GM12875 (cell line): ENCODE data around the gene WDR54.
"Not testable (repeated sequence)": the region's sequence is repeated elsewhere in the genome, so short reads cannot be mapped to it uniquely, and the experiment has no call there.

Source experiments
- H3K4me3 ChIP-seq: one replicate; pipeline ENCODE4 v1.5.1; 2011; ENCODE audit warnings: low read depth, low read length, control low read depth
- TF ChIP-seq, protein P1 (sequence below): IDR thresholded peaks from 2 replicates; pipeline ENCODE4 v1.5.1; 2011; ENCODE audit warnings: low read depth, mild to moderate bottlenecking, control low read depth, inconsistent platforms, low read length, moderate library complexity, borderline replicate concordance; ENCODE audit not compliant: insufficient read depth

Gene WDR54

DNA sequence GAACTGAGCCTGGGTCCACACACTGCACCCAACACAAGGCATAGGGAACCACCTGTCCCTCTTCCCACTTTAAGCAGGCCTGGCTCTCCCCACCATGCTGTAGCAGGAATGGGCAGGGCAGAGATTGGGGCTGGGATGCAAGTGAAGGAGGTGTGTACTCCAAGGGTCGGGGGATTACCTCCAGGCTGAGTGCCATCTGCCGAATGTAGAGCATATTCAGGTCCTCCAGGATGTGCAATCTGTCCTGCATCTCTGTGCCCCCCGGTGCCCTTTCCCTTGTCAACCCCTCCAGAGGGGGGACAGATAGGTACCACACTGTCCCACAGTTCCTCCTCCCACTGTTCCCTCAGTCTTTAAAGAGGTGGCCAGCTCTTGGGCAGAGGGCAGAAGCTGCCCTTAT, 17.8 kb downstream of the WDR54 start:
- TF ChIP-seq, protein P1, sequence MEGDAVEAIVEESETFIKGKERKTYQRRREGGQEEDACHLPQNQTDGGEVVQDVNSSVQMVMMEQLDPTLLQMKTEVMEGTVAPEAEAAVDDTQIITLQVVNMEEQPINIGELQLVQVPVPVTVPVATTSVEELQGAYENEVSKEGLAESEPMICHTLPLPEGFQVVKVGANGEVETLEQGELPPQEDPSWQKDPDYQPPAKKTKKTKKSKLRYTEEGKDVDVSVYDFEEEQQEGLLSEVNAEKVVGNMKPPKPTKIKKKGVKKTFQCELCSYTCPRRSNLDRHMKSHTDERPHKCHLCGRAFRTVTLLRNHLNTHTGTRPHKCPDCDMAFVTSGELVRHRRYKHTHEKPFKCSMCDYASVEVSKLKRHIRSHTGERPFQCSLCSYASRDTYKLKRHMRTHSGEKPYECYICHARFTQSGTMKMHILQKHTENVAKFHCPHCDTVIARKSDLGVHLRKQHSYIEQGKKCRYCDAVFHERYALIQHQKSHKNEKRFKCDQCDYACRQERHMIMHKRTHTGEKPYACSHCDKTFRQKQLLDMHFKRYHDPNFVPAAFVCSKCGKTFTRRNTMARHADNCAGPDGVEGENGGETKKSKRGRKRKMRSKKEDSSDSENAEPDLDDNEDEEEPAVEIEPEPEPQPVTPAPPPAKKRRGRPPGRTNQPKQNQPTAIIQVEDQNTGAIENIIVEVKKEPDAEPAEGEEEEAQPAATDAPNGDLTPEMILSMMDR: no peak
- peak overlapping the region; percentile 56 for H3K4me3 ChIP-seq

DNA sequence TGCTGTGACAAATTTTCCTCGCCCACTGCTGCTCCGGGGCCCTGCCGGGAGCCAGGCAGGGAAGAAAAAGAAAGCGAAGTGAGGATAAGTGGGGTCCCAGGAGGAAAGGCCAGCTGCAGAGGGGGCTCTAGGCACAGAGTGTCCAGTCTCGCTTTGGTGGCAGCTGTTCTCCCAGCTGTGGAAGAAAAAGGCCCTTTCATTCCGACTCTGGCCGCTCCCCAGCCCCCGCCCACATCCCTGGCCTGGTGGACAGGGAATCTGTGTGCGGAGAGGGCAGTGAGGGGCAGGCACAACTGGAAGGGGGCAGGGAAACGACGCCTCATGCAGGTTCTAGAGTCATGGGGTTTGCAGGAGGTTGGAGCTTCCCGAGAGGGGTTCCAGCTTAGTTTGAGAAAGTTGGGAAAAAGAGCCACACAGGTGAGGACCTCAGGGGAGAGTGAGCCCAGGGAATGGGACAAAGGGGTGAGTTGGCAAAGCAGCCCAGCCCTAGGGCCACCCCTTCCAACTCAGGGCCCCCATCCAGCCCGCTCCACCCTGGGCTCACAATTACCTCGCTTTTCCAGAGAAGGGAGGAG, 18.4 kb downstream of the WDR54 start:
- TF ChIP-seq, protein P1: no peak
- peak overlapping the region; percentile 56 for H3K4me3 ChIP-seq

DNA sequence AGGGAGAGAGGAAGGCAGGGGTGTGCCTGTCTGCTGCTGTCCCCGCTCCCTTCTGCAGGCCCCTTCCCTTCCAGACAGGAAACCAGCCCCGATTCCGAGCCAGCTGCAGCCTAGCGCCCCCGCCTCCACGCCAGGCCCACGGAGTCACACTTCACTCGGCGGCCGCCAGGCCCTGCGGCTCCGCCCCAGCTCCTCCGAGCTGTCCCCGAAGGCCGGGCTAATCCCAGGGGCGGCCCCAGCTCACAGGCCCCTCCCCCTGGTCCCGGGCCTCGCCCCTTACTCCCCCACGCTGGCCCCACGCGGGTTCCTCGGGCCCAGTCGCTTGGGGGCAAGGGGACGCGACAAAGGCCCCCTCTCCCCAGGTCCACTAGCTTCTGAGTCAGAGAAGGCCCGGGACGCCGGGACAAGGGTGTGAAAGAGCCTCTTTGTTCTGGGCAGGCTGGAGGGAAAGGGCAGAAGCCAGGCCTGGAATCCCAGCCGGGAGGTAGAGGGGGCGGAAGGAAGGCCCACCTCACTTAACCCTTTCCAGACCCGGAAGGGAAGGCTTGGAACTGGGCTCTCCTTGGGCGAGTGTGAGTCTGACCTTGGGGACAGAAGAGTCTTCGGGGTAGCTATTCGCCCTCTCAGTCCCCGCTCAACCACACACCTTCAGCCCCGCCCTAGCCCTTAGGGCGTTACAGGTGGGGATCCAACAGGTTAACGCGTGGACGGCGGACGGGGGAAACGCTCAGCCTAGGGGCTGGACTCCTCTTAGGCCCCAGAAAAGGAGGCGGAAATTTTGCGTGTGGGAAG, 19.0 kb downstream of the WDR54 start:
- TF ChIP-seq, protein P1: peak; percentile 47
- peak overlapping the region; percentile 56 for H3K4me3 ChIP-seq

DNA sequence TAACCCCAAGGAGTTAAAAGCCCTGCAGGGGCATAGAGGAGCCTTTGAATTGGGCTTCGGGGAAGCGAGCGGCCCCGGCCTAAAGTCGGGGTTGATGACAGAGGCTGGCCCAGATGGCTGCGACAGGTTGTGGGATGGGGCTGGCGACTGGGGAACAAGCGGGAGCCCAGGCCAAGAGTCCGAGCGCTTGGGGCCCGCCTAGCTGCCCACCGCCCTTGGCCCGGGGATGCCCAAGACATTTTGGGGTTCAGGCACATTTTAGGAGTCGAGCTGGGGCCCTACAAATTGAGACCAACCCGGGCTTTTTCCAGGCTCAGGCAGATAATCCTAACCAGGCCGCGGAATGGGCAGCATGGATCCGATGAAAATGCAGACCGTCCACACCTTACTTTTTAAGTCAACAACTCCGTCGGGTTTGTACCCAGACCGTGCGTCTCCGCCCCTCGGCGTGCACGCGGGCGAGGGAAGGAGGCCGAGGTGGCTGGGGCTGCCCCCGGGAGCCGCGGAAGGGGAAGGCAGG, 19.7 kb downstream of the WDR54 start:
- H3K4me3 ChIP-seq: peak overlapping the region; percentile 46
- TF ChIP-seq, protein P1: no peak

DNA sequence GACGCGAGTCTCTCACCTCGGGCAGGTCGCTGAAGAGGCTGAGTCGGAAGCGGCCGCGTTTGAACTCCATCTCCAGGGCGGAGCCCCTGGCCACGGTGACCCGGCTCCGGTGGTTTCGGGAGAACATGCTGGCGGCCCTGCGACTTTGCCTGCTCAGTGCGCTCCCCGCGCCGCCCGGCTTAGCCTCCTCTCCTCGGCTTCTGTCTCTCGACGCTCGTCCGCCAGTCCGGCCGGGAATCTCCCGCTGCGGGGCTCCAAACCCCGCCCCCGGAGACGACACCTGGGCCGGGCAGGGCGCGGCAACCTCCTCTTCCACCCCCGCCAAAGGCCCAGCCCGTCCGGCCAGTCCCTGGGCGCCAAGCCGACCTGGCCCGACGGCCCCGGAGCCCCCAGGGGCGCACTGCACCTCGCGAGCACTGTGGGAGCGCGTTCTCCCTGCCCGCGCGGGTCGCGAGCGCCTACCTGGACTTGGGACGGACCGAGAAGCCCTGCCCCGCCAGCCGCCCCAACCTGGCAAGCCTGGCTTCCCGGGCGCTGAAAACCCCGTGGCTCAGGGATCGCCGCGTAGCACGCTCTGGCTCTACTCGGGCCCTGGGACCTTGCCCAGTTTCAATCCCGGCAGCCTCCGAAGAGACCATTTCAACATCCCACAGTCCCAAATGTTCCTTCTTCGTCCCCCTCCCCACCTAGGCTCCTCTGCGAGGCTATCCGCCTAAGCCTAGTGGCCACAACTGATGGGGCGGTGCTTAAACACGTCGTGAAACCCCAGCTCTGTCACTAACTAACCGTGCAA, 20.4 kb downstream of the WDR54 start, which contains the start of gene RTKN:
TSS of gene RTKN (minus strand) at position 248 of the 793 bp plus-strand sequence. CDS start at position 127, 121 bp downstream.
- TF ChIP-seq, protein P1: no peak
- H3K4me3 ChIP-seq: peak within 1 kb of the TSS; percentile 56

DNA sequence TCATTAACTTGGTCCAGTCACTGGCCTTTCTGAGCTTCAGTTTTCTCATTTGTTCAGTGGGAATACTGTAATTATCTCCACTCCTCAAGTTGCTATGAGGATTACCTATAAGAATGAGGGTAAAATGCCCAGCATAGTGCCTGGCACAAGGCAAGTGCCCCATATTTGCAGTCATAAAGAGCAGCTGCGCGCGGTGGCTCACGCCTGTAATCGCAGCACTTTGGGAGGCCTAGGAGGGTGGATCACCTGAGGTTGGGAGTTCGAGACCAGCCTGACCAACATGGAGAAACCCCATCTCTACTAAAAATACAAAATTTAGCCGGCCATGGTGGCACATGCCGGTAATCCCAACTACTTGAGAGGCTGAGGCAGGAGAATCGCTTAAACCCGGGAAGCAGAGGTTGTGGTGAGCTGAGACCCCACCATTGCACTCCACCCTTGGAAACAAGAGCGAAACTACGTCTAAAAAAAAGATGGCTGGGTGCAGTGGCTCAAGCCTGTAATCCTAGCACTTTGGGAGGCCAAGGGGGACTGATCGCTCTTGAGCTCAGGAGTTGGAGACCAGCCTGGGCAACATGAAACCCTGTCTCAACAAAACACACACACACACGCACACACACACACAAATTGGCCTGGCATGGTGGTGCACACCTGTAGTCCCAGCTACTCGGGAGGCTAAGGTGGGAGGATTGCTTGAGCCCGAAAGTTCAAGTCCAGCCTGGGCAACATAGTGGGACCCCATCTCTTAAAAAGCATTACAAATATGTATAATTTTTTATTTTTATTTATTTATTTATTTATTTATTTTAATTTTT, 21.2 kb downstream of the WDR54 start:
- H3K4me3 ChIP-seq: not testable (repeated sequence)
